ENCODE measurements around the gene LACTB. TPM values are rescaled to one million over a fixed set of nuclear protein-coding genes. Genes with fewer than 3 reads are reported as not detected.

LACTB gene
- total RNA-seq, 1 donor: 37.7 TPM

DNA sequence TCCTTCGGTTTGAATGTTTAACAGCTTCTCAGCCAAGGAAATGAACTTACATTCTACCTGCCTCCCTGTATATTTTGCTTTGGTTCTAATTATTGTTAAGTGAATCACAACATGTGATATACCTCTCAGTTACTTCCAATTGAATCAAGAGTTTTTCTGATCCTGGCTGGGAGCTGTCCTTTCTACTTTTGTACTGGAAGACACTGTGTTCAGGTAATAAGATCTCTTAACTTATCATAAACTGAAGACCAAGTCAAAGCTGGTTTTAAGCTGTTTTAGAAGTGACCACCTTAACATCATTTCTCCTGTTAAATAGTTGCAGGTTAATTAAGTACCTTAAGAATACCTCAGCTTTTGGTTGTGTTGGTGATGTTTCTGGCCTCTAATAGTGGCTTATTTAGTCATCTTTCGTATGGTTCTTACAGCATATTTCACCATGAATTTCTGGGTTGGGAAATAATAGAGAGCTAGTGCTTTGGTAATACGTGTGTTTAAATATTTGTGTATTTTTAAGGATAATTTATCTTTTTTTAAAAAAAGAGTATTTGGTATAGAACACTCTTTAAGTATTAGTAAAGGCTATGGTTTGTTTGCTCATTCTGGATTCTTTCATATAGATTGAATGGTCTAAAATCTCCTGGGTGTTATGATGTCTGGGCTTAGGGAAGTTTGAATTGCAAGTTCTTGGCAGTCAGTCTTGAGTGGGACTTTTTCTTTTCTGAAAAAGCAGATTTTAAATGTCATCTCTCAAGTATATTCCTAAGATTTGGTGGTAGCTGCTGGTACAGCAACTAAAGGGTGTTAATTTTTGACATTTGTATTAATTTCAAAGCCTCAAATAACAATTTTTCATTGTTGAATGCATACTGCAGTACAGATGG, 69.3 kb downstream of the LACTB start:
- peak overlapping the region; percentile 89 for H3K4me3 ChIP-seq (ENCODE audit: low read length)
- H3K9me3 ChIP-seq (ENCODE audit: low read depth, low read length): no peaks in the 10 kb centered on the region
- H3K4me1 ChIP-seq (ENCODE audit: insufficient read depth, low read length): peaks cover 62% of the 10 kb centered on the region
- H3K27me3 ChIP-seq (ENCODE audit: insufficient read depth, low read length): no peaks in the 10 kb centered on the region

Other genes with a start within 250 kb of the LACTB start
- 23.8 TPM for gene TPM1, start 79.1 kb upstream of the LACTB start, total RNA-seq
- 35.6 TPM for gene RPS27L, start 35.6 kb downstream of the LACTB start, total RNA-seq
- gene RAB8B, start 67.7 kb downstream of the LACTB start, total RNA-seq: 163 TPM
- 13.0 TPM for gene APH1B, start 155.7 kb downstream of the LACTB start, total RNA-seq